Ishikawa (cell line): ENCODE results near the gene SF3B1.

Source experiments
- CREB1 ChIP-seq: IDR thresholded peaks from 2 replicates; pipeline ENCODE4 v1.6.1; 2012; ENCODE audit warnings: low read depth
- EGR1 ChIP-seq: IDR thresholded peaks from 2 replicates; pipeline ENCODE4 v1.6.1; 2012
- REST ChIP-seq: IDR thresholded peaks from 2 replicates; pipeline ENCODE4 v1.6.1; 2012; ENCODE audit warnings: low read depth, mild to moderate bottlenecking
- TEAD4 ChIP-seq: IDR thresholded peaks from 2 replicates; pipeline ENCODE4 v1.6.1; 2012
- USF1 ChIP-seq: IDR thresholded peaks from 2 replicates; pipeline ENCODE4 v1.6.1; 2012
- YY1 ChIP-seq: IDR thresholded peaks from 2 replicates; pipeline ENCODE4 v1.6.1; 2012; ENCODE audit warnings: low read depth

GRCh38 chr2:197461057-197461456, 26.2 kb upstream of the SF3B1 start:
- no peak for TF ChIP-seq TEAD4
- no peak for TF ChIP-seq CREB1
- TF ChIP-seq USF1: no peak
- TF ChIP-seq YY1: no peak
- no peak for TF ChIP-seq EGR1
- TF ChIP-seq REST: no peak
